Smooth muscle cell (in vitro differentiated cells): Measurements from ENCODE around the gene PDE6B. TPM values are rescaled to one million over a fixed set of nuclear protein-coding genes. Genes with fewer than 3 reads are reported as not detected.

Experiments used
- DNase-seq: peaks from one replicate; lab custom pipeline; 2025; ENCODE audit not compliant: unreplicated experiment; lab: John Stamatoyannopoulos, UW
- H2AFZ ChIP-seq: fragments of 200-600 bp; sonication (generic); 2 replicates; pipeline ENCODE4 v1.6.0; 2016; ENCODE audit warnings: antibody characterized with exemption, low read depth, mild to moderate bottlenecking
- H3F3A ChIP-seq: fragments of 200-600 bp; sonication (generic); 2 replicates; pipeline ENCODE4 v1.6.0; 2017; ENCODE audit warnings: antibody characterized with exemption, low read depth
- H3K27ac ChIP-seq: fragments of 200-600 bp; sonication (generic); 2 replicates; pipeline ENCODE4 v1.5.1; 2016; ENCODE audit warnings: low read depth, mild to moderate bottlenecking
- H3K27me3 ChIP-seq: fragments of 200-600 bp; sonication (generic); 2 replicates; pipeline ENCODE4 v1.6.1; 2016; ENCODE audit warnings: low read depth, mild to moderate bottlenecking
- H3K36me3 ChIP-seq: fragments of 200-600 bp; sonication (generic); 2 replicates; pipeline ENCODE4 v1.5.1; 2016; ENCODE audit warnings: low read depth
- H3K4me1 ChIP-seq: fragments of 200-600 bp; sonication (generic); 2 replicates; pipeline ENCODE4 v1.5.1; 2016; ENCODE audit warnings: low read depth
- H3K4me2 ChIP-seq: fragments of 200-600 bp; sonication (generic); 2 replicates; pipeline ENCODE4 v1.6.0; 2016; ENCODE audit warnings: mild to moderate bottlenecking
- H3K4me3 ChIP-seq: fragments of 200-600 bp; sonication (generic); 2 replicates; pipeline ENCODE4 v1.5.1; 2016; ENCODE audit warnings: mild to moderate bottlenecking
- H3K79me2 ChIP-seq: fragments of 200-600 bp; sonication (generic); 2 replicates; pipeline ENCODE4 v1.6.0; 2016; ENCODE audit warnings: low read depth, mild to moderate bottlenecking
- H3K9ac ChIP-seq: fragments of 200-600 bp; sonication (generic); 2 replicates; pipeline ENCODE4 v1.6.0; 2016; ENCODE audit warnings: low read depth
- H3K9me3 ChIP-seq: fragments of 200-600 bp; sonication (generic); replicated peaks from 2 replicates; pipeline ENCODE4 v1.5.1; 2016; ENCODE audit warnings: low read depth
- H4K20me1 ChIP-seq: fragments of 200-600 bp; sonication (generic); 2 replicates; pipeline ENCODE4 v1.6.0; 2016; ENCODE audit warnings: low read depth
- WGBS: methylation state at CpG from one replicate; pipeline ENCODE4 v1.1.7; 2016; ENCODE audit warnings: low lambda C conversion rate; 5-methylcytosine and 5-hydroxymethylcytosine counted together
- polyA plus RNA-seq: library from polyadenylated mRNA; unstranded; fragments of >200 nt; fragmentation: Nextera tagmentation; extraction: Ambion mirVana; gene quantifications from 2 replicates; pipeline ENCODE4 v1.2.1, GENCODE V29; 2016
- total RNA-seq: library from RNA; depleted of rRNA; stranded (reverse); fragments of >200 nt; gene quantifications from 2 replicates; pipeline ENCODE4 v1.2.3, GENCODE V29; 2014
- TF ChIP-seq, protein P1 (sequence below): fragments of 200-600 bp; sonication (generic); IDR thresholded peaks from 2 replicates; pipeline ENCODE4 v1.5.1; 2017; ENCODE audit warnings: borderline replicate concordance, mild to moderate bottlenecking, antibody characterized with exemption; ENCODE audit not compliant: insufficient read depth, poor library complexity, severe bottlenecking

PDE6B gene
- total and polyA plus RNA-seq, 2 experiments from 2014 or later = 5.1 to 9.0 TPM

GRCh38 chr4:612749-613125, 12.6 kb upstream of the PDE6B start:
- WGBS = 90% methylated on average over 7 of the region's 7 CpGs
- no peaks in the 10 kb centered on the region for H3K4me1 ChIP-seq

DNA sequence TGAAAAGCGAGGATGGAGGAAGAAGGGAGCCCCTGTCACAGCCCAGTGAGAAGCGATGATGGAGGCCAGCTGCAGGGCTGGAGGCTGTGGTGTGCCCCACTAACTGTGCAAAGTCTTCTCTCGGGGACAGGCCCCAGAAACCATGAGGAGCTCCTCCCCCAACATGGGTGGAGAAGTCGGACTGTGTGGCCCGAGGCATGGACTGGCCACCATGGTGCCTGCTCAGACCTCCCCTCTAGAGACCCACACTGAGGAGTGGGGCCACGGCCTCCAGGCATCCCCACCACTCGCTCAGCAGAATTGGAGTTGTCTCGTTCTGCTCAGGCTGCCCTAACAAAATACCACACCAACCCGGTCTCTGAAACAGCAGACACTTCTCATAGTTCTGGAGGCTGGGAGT, 12.2 kb upstream of the PDE6B start:
- TF ChIP-seq, protein P1, sequence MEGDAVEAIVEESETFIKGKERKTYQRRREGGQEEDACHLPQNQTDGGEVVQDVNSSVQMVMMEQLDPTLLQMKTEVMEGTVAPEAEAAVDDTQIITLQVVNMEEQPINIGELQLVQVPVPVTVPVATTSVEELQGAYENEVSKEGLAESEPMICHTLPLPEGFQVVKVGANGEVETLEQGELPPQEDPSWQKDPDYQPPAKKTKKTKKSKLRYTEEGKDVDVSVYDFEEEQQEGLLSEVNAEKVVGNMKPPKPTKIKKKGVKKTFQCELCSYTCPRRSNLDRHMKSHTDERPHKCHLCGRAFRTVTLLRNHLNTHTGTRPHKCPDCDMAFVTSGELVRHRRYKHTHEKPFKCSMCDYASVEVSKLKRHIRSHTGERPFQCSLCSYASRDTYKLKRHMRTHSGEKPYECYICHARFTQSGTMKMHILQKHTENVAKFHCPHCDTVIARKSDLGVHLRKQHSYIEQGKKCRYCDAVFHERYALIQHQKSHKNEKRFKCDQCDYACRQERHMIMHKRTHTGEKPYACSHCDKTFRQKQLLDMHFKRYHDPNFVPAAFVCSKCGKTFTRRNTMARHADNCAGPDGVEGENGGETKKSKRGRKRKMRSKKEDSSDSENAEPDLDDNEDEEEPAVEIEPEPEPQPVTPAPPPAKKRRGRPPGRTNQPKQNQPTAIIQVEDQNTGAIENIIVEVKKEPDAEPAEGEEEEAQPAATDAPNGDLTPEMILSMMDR = no peak
- Histone ChIP-seq H2AFZ (no peak overlapping the region), H3K4me3 (no peak overlapping the region), H3K27me3 (no peaks in the 10 kb centered on the region), H3K36me3 (no peaks in the 10 kb centered on the region), H3K9me3 (no peaks in the 10 kb centered on the region), H3K79me2 (no peaks in the 10 kb centered on the region), H3K4me2 (no peak overlapping the region), H3K27ac (no peak overlapping the region), H4K20me1 (no peaks in the 10 kb centered on the region), H3K4me1 (no peaks in the 10 kb centered on the region), H3K9ac (no peak overlapping the region), H3F3A (no peaks in the 10 kb centered on the region)
- DNase-seq = no peak
- 84% methylated on average over 9 of the region's 9 CpGs for WGBS

More at GRCh38 chr4:612749-613125, 12.6 kb upstream of the PDE6B start:
- Histone ChIP-seq H3K4me2 (no peak overlapping the region), H3K4me3 (no peak overlapping the region), H3K36me3 (no peaks in the 10 kb centered on the region), H3K9me3 (no peaks in the 10 kb centered on the region), H3K27me3 (no peaks in the 10 kb centered on the region), H4K20me1 (no peaks in the 10 kb centered on the region), H3K27ac (no peak overlapping the region), H2AFZ (no peak overlapping the region), H3F3A (no peaks in the 10 kb centered on the region), H3K9ac (no peak overlapping the region), H3K79me2 (no peaks in the 10 kb centered on the region)
- DNase-seq = no peak
- TF ChIP-seq, protein P1 = no peak

DNA sequence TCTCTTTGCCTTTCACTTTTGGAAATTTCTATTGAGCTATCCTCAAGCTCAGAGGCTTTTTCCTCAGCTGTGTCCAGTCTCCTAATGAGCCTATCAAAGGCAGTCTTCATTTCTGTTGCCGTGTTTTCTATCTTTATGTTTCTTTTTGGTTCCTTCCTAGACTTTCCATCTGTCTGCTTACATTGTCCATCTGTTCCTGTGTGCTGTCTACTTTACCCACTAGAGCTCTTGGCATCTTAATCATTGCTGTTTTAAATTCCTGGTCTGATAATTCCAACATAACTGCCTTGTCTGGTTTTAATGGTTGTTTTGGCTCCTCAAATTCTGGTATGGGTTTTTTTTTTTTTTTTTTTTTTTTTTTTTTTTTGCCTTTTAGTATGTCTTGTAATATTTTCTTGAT, 9.3 kb upstream of the PDE6B start:
- Histone ChIP-seq H2AFZ (no peak overlapping the region), H3K4me1 (no peaks in the 10 kb centered on the region), H3K79me2 (no peaks in the 10 kb centered on the region), H3K9me3 (no peaks in the 10 kb centered on the region), H3K4me2 (no peak overlapping the region), H3F3A (no peaks in the 10 kb centered on the region), H3K27ac (no peak overlapping the region), H4K20me1 (no peaks in the 10 kb centered on the region), H3K27me3 (no peaks in the 10 kb centered on the region), H3K4me3 (no peak overlapping the region), H3K9ac (no peak overlapping the region), H3K36me3 (no peaks in the 10 kb centered on the region)
- TF ChIP-seq, protein P1 = no peak
- 71% methylated on average over 1 of the region's 1 CpG for WGBS
- DNase-seq = no peak

GRCh38 chr4:616911-617643, 8.3 kb upstream of the PDE6B start:
- Histone ChIP-seq H3K4me3 (no peak overlapping the region), H3F3A (no peaks in the 10 kb centered on the region), H3K4me1 (no peaks in the 10 kb centered on the region), H2AFZ (no peak overlapping the region), H3K4me2 (no peak overlapping the region), H3K9ac (no peak overlapping the region), H3K36me3 (no peaks in the 10 kb centered on the region), H3K27ac (no peak overlapping the region), H3K9me3 (no peaks in the 10 kb centered on the region), H3K79me2 (no peaks in the 10 kb centered on the region), H3K27me3 (no peaks in the 10 kb centered on the region), H4K20me1 (no peaks in the 10 kb centered on the region)
- TF ChIP-seq, protein P1 = no peak
- DNase-seq = no peak
- 96% methylated on average over 18 of the region's 27 CpGs for WGBS
